ENCODE data around the gene SMYD3. TPM values are rescaled to one million over a fixed set of nuclear protein-coding genes. Genes with fewer than 3 reads are reported as not detected.

Gene SMYD3
- total and polyA plus RNA-seq, 9 of the 15 experiments (the other 6 are each of a cell fraction or from before 2014, with no cell fraction given) = 128 to 440 (median 197) TPM

- TF ChIP-seq, protein P1, sequence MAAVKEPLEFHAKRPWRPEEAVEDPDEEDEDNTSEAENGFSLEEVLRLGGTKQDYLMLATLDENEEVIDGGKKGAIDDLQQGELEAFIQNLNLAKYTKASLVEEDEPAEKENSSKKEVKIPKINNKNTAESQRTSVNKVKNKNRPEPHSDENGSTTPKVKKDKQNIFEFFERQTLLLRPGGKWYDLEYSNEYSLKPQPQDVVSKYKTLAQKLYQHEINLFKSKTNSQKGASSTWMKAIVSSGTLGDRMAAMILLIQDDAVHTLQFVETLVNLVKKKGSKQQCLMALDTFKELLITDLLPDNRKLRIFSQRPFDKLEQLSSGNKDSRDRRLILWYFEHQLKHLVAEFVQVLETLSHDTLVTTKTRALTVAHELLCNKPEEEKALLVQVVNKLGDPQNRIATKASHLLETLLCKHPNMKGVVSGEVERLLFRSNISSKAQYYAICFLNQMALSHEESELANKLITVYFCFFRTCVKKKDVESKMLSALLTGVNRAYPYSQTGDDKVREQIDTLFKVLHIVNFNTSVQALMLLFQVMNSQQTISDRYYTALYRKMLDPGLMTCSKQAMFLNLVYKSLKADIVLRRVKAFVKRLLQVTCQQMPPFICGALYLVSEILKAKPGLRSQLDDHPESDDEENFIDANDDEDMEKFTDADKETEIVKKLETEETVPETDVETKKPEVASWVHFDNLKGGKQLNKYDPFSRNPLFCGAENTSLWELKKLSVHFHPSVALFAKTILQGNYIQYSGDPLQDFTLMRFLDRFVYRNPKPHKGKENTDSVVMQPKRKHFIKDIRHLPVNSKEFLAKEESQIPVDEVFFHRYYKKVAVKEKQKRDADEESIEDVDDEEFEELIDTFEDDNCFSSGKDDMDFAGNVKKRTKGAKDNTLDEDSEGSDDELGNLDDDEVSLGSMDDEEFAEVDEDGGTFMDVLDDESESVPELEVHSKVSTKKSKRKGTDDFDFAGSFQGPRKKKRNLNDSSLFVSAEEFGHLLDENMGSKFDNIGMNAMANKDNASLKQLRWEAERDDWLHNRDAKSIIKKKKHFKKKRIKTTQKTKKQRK (IDR thresholded peaks at IDR 0.05; ENCODE audit: borderline replicate concordance, low read depth, low read length) = no peak
- TF ChIP-seq RCOR1 (IDR thresholded peaks at IDR 0.05; ENCODE audit: borderline replicate concordance in 1 of 2, low read depth in 2 of 2, low read length in 2 of 2) (peak in 1 of 2 experiments; percentile 60; a peak in 1 of 4 replicates), HNRNPK (IDR thresholded peaks at IDR 0.05; ENCODE audit: low read depth, low read length, poor library complexity, severe bottlenecking) (no peak), LEF1 (IDR thresholded peaks at IDR 0.05) (0 out of 2 replicates have a peak, but pooled peaks have one; percentile 28), ZFP91 (CRISPR knock-in tag; IDR thresholded peaks at IDR 0.05) (no peak), ZNF695 (CRISPR knock-in tag; IDR thresholded peaks at IDR 0.05) (no peak), ARID2 (IDR thresholded peaks at IDR 0.05) (no peak), EWSR1 (IDR thresholded peaks at IDR 0.05; ENCODE audit: borderline replicate concordance, low read depth, partially characterized antibody) (no peak), ZFPM2 (CRISPR knock-in tag; IDR thresholded peaks at IDR 0.05) (no peak), NCOA6 (IDR thresholded peaks at IDR 0.05) (no peak), HDAC8 (tag; IDR thresholded peaks at IDR 0.05) (no peak), MAFK (IDR thresholded peaks at IDR 0.05; ENCODE audit: low read length) (no peak), ZNF766 (CRISPR knock-in tag; conservative IDR thresholded peaks at IDR 0.05) (no peak), SAFB2 (IDR thresholded peaks at IDR 0.05; ENCODE audit: borderline replicate concordance, low read depth, low read length, severe bottlenecking) (no peak), NCOR1 (IDR thresholded peaks at IDR 0.05) (peak; percentile 32; the same call in 1 of the 2 replicates), KDM1A (IDR thresholded peaks at IDR 0.05) (peak in 1 of 2 experiments; percentile 41; a peak in 1 of 4 replicates), ZBTB2 (IDR thresholded peaks at IDR 0.05) (no peak), ELF2 (CRISPR knock-in tag; IDR thresholded peaks at IDR 0.05) (no peak), MBD2 (IDR thresholded peaks at IDR 0.05; ENCODE audit: borderline replicate concordance, low read depth) (no peak), NR3C1 (CRISPR knock-in tag; IDR thresholded peaks at IDR 0.05) (no peak), STAG1 (CRISPR knock-in tag; IDR thresholded peaks at IDR 0.05; ENCODE audit: borderline replicate concordance) (no peak), SNIP1 (IDR thresholded peaks at IDR 0.05; ENCODE audit: low read depth) (no peak), ETV1 (tag; conservative IDR thresholded peaks at IDR 0.05; ENCODE audit: low read depth) (no peak)
- TF ChIP-seq, protein P2, sequence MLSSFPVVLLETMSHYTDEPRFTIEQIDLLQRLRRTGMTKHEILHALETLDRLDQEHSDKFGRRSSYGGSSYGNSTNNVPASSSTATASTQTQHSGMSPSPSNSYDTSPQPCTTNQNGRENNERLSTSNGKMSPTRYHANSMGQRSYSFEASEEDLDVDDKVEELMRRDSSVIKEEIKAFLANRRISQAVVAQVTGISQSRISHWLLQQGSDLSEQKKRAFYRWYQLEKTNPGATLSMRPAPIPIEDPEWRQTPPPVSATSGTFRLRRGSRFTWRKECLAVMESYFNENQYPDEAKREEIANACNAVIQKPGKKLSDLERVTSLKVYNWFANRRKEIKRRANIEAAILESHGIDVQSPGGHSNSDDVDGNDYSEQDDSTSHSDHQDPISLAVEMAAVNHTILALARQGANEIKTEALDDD (IDR thresholded peaks at IDR 0.05) = 0 out of 2 replicates have a peak, but pooled peaks have one; percentile 13
Measured at GRCh38 chr1:246350745-246351144, 156.3 kb downstream of the SMYD3 start (continued).

All from K562 (cell line).